AG09319 (cell line): ENCODE measurements around the gene PEX7.
"Not testable (repeated sequence)": the region's sequence is repeated elsewhere in the genome, so short reads cannot be mapped to it uniquely, and the experiment has no call there.

Source experiments
- DNase-seq: peaks from one replicate; pipeline ENCODE4 v3.0.0-alpha.2; 2010; ENCODE audit warnings: low read depth; ENCODE audit errors: extremely low read depth
- TF ChIP-seq, protein P1 (sequence below): IDR thresholded peaks from 2 replicates; pipeline ENCODE4 v1.5.1; 2011; ENCODE audit warnings: low read depth, mild to moderate bottlenecking, inconsistent platforms, low read length, moderate library complexity

Gene PEX7

DNA sequence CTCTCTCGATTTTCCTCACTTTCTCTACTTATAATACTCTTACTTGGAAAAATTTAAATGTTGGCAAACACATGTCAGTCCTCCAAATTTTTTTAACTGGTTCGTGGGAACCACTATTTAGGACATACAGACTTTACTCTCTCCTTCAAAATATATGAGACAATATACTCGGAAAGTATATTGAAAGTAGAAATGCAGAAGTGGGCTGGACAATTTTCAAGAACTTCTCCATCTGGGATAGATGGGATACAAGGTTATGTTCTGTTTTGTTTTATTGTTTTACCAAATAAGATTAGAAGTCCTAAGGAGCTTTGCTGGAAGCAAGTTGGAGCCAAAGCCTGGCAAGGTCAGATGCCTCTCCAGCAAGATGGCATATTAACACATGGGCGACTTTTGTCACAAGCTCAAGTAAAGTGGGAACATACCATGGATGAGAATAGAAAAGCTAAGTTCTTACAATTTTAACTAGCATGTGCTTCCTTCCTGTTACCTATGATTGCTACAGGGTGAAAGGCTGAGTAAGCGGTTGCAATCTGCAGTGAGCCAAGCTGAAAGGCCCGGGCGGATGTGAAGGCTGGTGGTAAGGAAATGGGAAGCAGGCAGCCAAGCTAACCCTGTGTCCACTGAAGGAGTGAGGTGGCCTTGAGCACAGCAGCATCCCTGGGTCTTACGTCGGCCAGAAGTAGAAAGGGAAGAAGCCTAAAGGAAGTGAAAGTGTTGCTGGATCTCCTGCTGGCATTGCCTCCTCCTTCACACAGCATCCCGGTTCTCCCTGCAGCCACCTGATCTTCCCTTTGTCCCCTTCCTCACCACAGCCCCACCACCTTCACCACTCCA is 37.3 kb upstream of the PEX7 start:
- no peak for DNase-seq
- TF ChIP-seq, protein P1, sequence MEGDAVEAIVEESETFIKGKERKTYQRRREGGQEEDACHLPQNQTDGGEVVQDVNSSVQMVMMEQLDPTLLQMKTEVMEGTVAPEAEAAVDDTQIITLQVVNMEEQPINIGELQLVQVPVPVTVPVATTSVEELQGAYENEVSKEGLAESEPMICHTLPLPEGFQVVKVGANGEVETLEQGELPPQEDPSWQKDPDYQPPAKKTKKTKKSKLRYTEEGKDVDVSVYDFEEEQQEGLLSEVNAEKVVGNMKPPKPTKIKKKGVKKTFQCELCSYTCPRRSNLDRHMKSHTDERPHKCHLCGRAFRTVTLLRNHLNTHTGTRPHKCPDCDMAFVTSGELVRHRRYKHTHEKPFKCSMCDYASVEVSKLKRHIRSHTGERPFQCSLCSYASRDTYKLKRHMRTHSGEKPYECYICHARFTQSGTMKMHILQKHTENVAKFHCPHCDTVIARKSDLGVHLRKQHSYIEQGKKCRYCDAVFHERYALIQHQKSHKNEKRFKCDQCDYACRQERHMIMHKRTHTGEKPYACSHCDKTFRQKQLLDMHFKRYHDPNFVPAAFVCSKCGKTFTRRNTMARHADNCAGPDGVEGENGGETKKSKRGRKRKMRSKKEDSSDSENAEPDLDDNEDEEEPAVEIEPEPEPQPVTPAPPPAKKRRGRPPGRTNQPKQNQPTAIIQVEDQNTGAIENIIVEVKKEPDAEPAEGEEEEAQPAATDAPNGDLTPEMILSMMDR, result no peak

DNA sequence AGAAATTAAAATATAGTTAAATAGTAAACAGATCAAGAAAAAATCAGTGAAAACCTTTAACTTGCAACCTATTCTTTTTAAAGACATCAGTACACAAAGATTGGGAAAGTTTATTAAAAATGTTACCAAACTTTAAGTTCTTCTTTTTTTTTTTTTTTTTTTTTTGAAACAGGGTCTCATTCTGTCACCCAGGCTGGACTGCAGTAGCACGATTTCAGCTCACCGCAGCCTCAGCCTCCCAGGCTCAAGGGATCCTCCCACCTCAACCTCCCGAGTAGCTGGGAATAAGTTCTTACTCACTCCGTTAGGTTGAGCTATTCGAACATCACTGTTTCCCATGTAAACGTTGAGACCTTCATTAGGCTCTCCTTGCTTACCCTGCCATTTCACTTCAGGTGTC is 35.7 kb upstream of the PEX7 start:
- TF ChIP-seq, protein P1, result no peak
- no peak for DNase-seq

- TF ChIP-seq, protein P1, result no peak
Measured at GRCh38 chr6:136787726-136788068, 34.7 kb upstream of the PEX7 start.

GRCh38 chr6:136788069-136788902 is 34.1 kb upstream of the PEX7 start:
- no peak for DNase-seq
- TF ChIP-seq, protein P1, result no peak

More at GRCh38 chr6:136787726-136788068, 34.7 kb upstream of the PEX7 start:
- DNase-seq, result no peak

- DNase-seq, result not testable (repeated sequence)
Measured at GRCh38 chr6:136789440-136789839, 33.0 kb upstream of the PEX7 start.

DNA sequence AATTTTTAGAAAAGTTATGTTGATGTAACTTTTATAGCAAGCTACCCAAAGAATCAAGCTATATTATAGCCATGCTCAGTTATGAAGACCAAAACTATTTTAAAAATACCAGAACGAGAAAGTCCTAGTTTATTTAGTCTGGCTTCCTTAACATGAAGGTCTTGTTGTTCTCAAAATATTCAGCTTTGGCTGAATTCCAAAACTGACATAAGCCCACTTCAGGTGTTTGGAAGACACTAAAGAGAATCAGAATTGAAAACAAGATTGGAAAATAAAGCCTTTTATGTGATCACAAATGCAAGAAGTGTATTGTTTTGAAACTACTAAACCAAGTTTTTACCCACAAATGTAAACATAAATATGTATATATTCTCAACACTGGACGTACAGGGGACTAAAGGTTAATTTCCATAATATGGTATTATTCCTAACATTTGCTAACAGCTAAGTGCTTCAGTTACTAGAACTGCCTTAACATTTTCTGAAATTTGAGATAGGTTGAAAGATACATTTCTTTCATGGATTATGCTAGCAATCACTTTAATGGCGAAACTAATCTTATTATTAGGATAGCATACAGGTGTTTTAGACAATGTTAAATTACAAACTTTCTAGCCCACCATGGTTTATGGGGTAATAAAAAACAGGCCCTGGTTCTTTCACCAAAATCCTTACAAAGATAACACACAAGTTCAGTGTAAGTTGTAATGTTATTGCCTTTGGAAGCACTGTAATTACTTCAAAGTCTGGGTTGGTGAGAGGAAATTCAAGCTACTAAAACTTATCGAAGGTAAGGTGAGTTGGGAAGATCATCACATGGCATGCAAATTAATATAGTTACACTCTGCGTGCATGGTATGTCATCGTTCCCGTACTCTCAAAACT is 31.7 kb upstream of the PEX7 start:
- TF ChIP-seq, protein P1, result no peak
- DNase-seq, result no peak

DNA sequence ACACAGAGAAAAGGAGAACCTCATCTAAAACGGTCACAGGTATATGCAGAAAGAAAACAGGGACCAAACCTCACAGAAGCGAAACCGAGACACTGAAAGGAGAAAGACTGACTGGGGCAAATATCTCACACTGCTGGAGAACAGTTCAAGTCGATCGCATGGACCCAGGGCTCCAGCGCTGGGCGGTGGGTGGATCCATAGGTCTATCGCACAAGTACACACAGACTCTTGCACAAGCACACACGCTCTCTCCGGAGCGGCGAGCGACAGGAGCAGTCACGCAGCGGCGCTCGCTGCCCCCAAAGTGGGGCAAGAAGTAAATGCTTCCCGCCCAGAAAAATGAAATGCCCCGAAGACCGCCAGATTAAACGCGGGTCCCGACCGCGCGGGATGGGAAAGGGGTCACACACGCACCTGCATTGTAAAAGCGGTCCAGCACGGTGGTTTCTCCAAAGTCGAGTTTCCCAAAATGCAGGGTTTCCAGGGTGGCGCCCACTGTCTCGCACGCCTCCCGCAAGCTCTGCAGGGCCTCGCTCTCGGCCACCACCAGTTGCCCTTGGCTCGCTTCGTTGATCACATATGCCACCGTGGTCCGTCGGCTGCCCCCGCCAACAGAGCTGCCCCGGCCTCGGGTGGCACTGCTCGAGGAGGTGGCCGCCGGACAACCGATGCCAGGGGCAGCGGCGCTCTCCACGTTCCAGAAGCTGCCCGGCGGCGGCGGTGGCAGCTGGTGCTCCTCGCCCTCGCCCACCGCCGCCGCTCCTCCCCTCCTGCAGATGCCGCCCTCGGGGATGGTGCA is 30.9 kb upstream of the PEX7 start:
- TF ChIP-seq, protein P1, result no peak
- DNase-seq, result peak; percentile 25
